Measurements from ENCODE around the gene GMDS.

GRCh38 chr6:1758076-1758679, 487.2 kb downstream of the GMDS start:
- TF ChIP-seq ATF2 (CRISPR knock-in tag; IDR thresholded peaks at IDR 0.05) (no peak), BCLAF1 (IDR thresholded peaks at IDR 0.05) (no peak), RBFOX2 (IDR thresholded peaks at IDR 0.05; ENCODE audit: low read depth, low read length) (no peak), PRPF4 (IDR thresholded peaks at IDR 0.05; ENCODE audit: low read depth, low read length, poor library complexity, severe bottlenecking) (no peak), CTCF (CRISPR knock-in tag; IDR thresholded peaks at IDR 0.05) (no peak), NR2F6 (IDR thresholded peaks at IDR 0.05) (no peak), NR2F6 (CRISPR knock-in tag; IDR thresholded peaks at IDR 0.05) (no peak), MAX (IDR thresholded peaks at IDR 0.05) (no peak)
- TF ChIP-seq, protein P1, sequence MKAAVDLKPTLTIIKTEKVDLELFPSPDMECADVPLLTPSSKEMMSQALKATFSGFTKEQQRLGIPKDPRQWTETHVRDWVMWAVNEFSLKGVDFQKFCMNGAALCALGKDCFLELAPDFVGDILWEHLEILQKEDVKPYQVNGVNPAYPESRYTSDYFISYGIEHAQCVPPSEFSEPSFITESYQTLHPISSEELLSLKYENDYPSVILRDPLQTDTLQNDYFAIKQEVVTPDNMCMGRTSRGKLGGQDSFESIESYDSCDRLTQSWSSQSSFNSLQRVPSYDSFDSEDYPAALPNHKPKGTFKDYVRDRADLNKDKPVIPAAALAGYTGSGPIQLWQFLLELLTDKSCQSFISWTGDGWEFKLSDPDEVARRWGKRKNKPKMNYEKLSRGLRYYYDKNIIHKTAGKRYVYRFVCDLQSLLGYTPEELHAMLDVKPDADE (CRISPR knock-in tag; IDR thresholded peaks at IDR 0.05): no peak
